Astrocyte (in vitro differentiated cells and primary cell): ENCODE results near the gene ULK1. TPM values are rescaled to one million over a fixed set of nuclear protein-coding genes. Genes with fewer than 3 reads are reported as not detected.

Experiments
- DNase-seq: peaks from one replicate; pipeline ENCODE4 v3.0.0-alpha.2; 2010; ENCODE audit warnings: low read depth
- FAIRE-seq: peaks from 2 replicates; lab custom pipeline; 2011; peaks lifted over from hg19 to GRCh38; lab: Jason Lieb, UNC
- H2AFZ ChIP-seq: 2 replicates; pipeline ENCODE4 v1.6.0; 2012; ENCODE audit warnings: low read depth, low read length, inconsistent platforms
- H3K27ac ChIP-seq: 2 replicates; pipeline ENCODE4 v1.5.1; 2011; ENCODE audit warnings: low read depth, low read length, inconsistent platforms
- H3K27me3 ChIP-seq: 2 replicates; pipeline ENCODE4 v1.6.0; 2011; ENCODE audit warnings: low read length, inconsistent platforms; ENCODE audit not compliant: insufficient read depth
- H3K36me3 ChIP-seq: 2 replicates; pipeline ENCODE4 v1.5.1; 2011; ENCODE audit warnings: low read length, inconsistent platforms; ENCODE audit not compliant: insufficient read depth
- H3K4me1 ChIP-seq: 2 replicates; pipeline ENCODE4 v1.5.1; 2011; ENCODE audit warnings: low read length, inconsistent platforms; ENCODE audit not compliant: insufficient read depth
- H3K4me2 ChIP-seq: 2 replicates; pipeline ENCODE4 v1.6.0; 2012; ENCODE audit warnings: low read length, inconsistent platforms
- H3K4me3 ChIP-seq: 2 replicates; pipeline ENCODE4 v1.5.1; 2011; ENCODE audit warnings: low read depth, mild to moderate bottlenecking, low read length, inconsistent platforms; ENCODE audit not compliant: insufficient read depth
- H3K79me2 ChIP-seq: 2 replicates; pipeline ENCODE4 v1.6.0; 2012; ENCODE audit warnings: mild to moderate bottlenecking, low read length, inconsistent platforms; ENCODE audit not compliant: insufficient read depth
- H3K9ac ChIP-seq: 2 replicates; pipeline ENCODE4 v1.6.0; 2012; ENCODE audit warnings: mild to moderate bottlenecking, low read length, inconsistent platforms
- H3K9me3 ChIP-seq: 2 replicates; pipeline ENCODE4 v1.5.1; 2012; ENCODE audit warnings: low read depth, mild to moderate bottlenecking, low read length, inconsistent platforms; ENCODE audit not compliant: insufficient read depth
- H4K20me1 ChIP-seq: 2 replicates; pipeline ENCODE4 v1.6.0; 2012; ENCODE audit warnings: low read length, inconsistent platforms; ENCODE audit not compliant: insufficient read depth
- H3K27ac Mint-ChIP-seq: one replicate; pipeline ENCODE4 v1.8.0; 2021; ENCODE audit warnings: mild to moderate bottlenecking, mixed read lengths; ENCODE audit not compliant: unreplicated experiment
- H3K27me3 Mint-ChIP-seq: one replicate; pipeline ENCODE4 v1.8.0; 2021; ENCODE audit warnings: low read depth, mixed read lengths; ENCODE audit not compliant: unreplicated experiment
- H3K36me3 Mint-ChIP-seq: one replicate; pipeline ENCODE4 v1.8.0; 2021; ENCODE audit warnings: low read depth, mixed read lengths; ENCODE audit not compliant: unreplicated experiment
- H3K4me1 Mint-ChIP-seq: one replicate; pipeline ENCODE4 v1.8.0; 2021; ENCODE audit warnings: low read depth, mixed read lengths; ENCODE audit not compliant: unreplicated experiment
- H3K4me3 Mint-ChIP-seq: one replicate; pipeline ENCODE4 v1.8.0; 2021; ENCODE audit warnings: mild to moderate bottlenecking, moderate library complexity, mixed read lengths; ENCODE audit not compliant: unreplicated experiment
- H3K9me3 Mint-ChIP-seq: one replicate; pipeline ENCODE4 v1.8.0; 2021; ENCODE audit warnings: mild to moderate bottlenecking, mixed read lengths; ENCODE audit not compliant: unreplicated experiment
- CTCF ChIP-seq: IDR thresholded peaks from 2 replicates; pipeline ENCODE4 v1.5.1; 2011; ENCODE audit warnings: low read depth, mild to moderate bottlenecking, inconsistent platforms, low read length, moderate library complexity; ENCODE audit not compliant: insufficient read depth
- EZH2 ChIP-seq: IDR thresholded peaks from 2 replicates; pipeline ENCODE4 v1.6.1; 2012; ENCODE audit warnings: mild to moderate bottlenecking, low read length, inconsistent platforms; ENCODE audit not compliant: insufficient read depth
- total RNA-seq: library from RNA; stranded (reverse); gene quantifications from 2 replicates; pipeline ENCODE4 v1.2.1, GENCODE V29; 2021

ULK1 gene
- total RNA-seq, 1 donor from 2014 or later: 51.8 TPM

- TF ChIP-seq EZH2 (no peak), CTCF (no peak)
- H3K27ac ChIP-seq: no peak overlapping the region
- Mint-ChIP-seq H3K27ac (no peak overlapping the region), H3K9me3 (no peaks in the 10 kb centered on the region), H3K4me3 (no peak overlapping the region), H3K36me3 (peaks cover 8% of the 10 kb centered on the region), H3K4me1 (peaks cover 12% of the 10 kb centered on the region), H3K27me3 (no peaks in the 10 kb centered on the region)
- no peak overlapping the region for H3K4me2 ChIP-seq
- H3K9ac ChIP-seq: no peak overlapping the region
- no peak overlapping the region for H3K4me3 ChIP-seq
- peaks cover 28% of the 10 kb centered on the region for H4K20me1 ChIP-seq
- FAIRE-seq (no peak), DNase-seq (no peak)
- peaks cover 21% of the 10 kb centered on the region for H3K4me1 ChIP-seq
- no peaks in the 10 kb centered on the region for H3K79me2 ChIP-seq
- H2AFZ ChIP-seq: no peak overlapping the region
- no peaks in the 10 kb centered on the region for H3K9me3 ChIP-seq
- no peaks in the 10 kb centered on the region for H3K27me3 ChIP-seq
- H3K36me3 ChIP-seq: no peaks in the 10 kb centered on the region
Observed at GRCh38 chr12:131914179-131914702, 19.8 kb downstream of the ULK1 start.

- peaks cover 12% of the 10 kb centered on the region for H3K4me1 Mint-ChIP-seq
- Histone ChIP-seq H3K27ac (no peak overlapping the region), H3K36me3 (no peaks in the 10 kb centered on the region), H3K27me3 (no peaks in the 10 kb centered on the region), H4K20me1 (peaks cover 28% of the 10 kb centered on the region), H3K9ac (no peak overlapping the region), H3K9me3 (no peaks in the 10 kb centered on the region), H3K4me3 (no peak overlapping the region), H3K4me2 (no peak overlapping the region), H2AFZ (no peak overlapping the region), H3K79me2 (no peaks in the 10 kb centered on the region), H3K4me1 (peaks cover 21% of the 10 kb centered on the region)
- no peaks in the 10 kb centered on the region for H3K9me3 Mint-ChIP-seq
- no peak overlapping the region for H3K27ac Mint-ChIP-seq
- H3K27me3 Mint-ChIP-seq: no peaks in the 10 kb centered on the region
- FAIRE-seq (no peak), DNase-seq (no peak)
- H3K4me3 Mint-ChIP-seq: no peak overlapping the region
- H3K36me3 Mint-ChIP-seq: peaks cover 8% of the 10 kb centered on the region
- no peak for TF ChIP-seq EZH2
Observed at GRCh38 chr12:131915000-131915689, 20.7 kb downstream of the ULK1 start.

GRCh38 chr12:131915823-131916222, 21.4 kb downstream of the ULK1 start:
- H3K4me1 ChIP-seq: peaks cover 16% of the 10 kb centered on the region
- Mint-ChIP-seq H3K9me3 (no peaks in the 10 kb centered on the region), H3K4me3 (no peak overlapping the region), H3K36me3 (peaks cover 6% of the 10 kb centered on the region), H3K27ac (no peak overlapping the region), H3K27me3 (no peaks in the 10 kb centered on the region), H3K4me1 (peaks cover 12% of the 10 kb centered on the region)
- no peak overlapping the region for H3K27ac ChIP-seq
- no peaks in the 10 kb centered on the region for H3K27me3 ChIP-seq
- H3K9ac ChIP-seq: no peak overlapping the region
- H2AFZ ChIP-seq: no peak overlapping the region
- DNase-seq (no peak), FAIRE-seq (no peak)
- H3K79me2 ChIP-seq: no peaks in the 10 kb centered on the region
- TF ChIP-seq EZH2: no peak
- TF ChIP-seq CTCF: no peak
- no peaks in the 10 kb centered on the region for H3K9me3 ChIP-seq
- H4K20me1 ChIP-seq: peaks cover 26% of the 10 kb centered on the region
- H3K36me3 ChIP-seq: no peaks in the 10 kb centered on the region
- H3K4me2 ChIP-seq: no peak overlapping the region
- no peak overlapping the region for H3K4me3 ChIP-seq
